ENCODE measurements around the gene BCOR. TPM values are rescaled to one million over a fixed set of nuclear protein-coding genes. Genes with fewer than 3 reads are reported as not detected.

BCOR gene
- total RNA-seq, 2 experiments from 2014 or later = 26.1 to 26.3 TPM

GRCh38 chrX:40047485-40047884 is 50.3 kb downstream of the BCOR start:
- Mint-ChIP-seq H3K36me3 (ENCODE audit: low read depth) (peaks cover 48% of the 10 kb centered on the region), H3K9me3 (no peaks in the 10 kb centered on the region), H3K27ac (no peak overlapping the region), H3K4me3 (no peak overlapping the region), H3K27me3 (no peaks in the 10 kb centered on the region), H3K4me1 (ENCODE audit: low read depth) (no peaks in the 10 kb centered on the region)
- ChIA-PET POLR2A (interaction anchor here (1.3 kb wide), 1 partner anchor 129 kb away, joined by 3 read pairs; no protein-coding TSS in a partner anchor), CTCF (no interaction called here)
- H3K4me1 ChIP-seq (ENCODE audit: insufficient read depth, low read length) = no peaks in the 10 kb centered on the region
- H3K9me3 ChIP-seq (ENCODE audit: control insufficient read depth in 1 of 2, insufficient read depth in 1 of 2, low read length in 2 of 2) = peaks cover 14 to 20% of the 10 kb centered on the region in 2 experiments
- H3K36me3 ChIP-seq (ENCODE audit: insufficient read depth, low read length) = peaks cover 36% of the 10 kb centered on the region
- H3K27me3 ChIP-seq (ENCODE audit: control insufficient read depth in 1 of 2, insufficient read depth in 2 of 2, low read length in 2 of 2) = no peaks in the 10 kb centered on the region
- no peak overlapping the region for H3K27ac ChIP-seq (ENCODE audit: low read depth in 1 of 2, low read length in 2 of 2)
- DNase-seq (no peak), ATAC-seq (ENCODE audit: poor library complexity) (no peak)
- intact Hi-C loops (cut with DNase I, micrococcal nuclease) = no loop called here
- TF ChIP-seq CTCF (IDR thresholded peaks at IDR 0.05) = no peak
- no peak overlapping the region for H3K4me3 ChIP-seq (ENCODE audit: low read length)

GRCh38 chrX:40043895-40044294 is 53.9 kb downstream of the BCOR start:
- no peaks in the 10 kb centered on the region for H3K27me3 ChIP-seq (ENCODE audit: control insufficient read depth in 1 of 2, insufficient read depth in 2 of 2, low read length in 2 of 2)
- no peak overlapping the region for H3K27ac Mint-ChIP-seq
- POLR2A ChIA-PET = no interaction called here
- no peak for TF ChIP-seq CTCF (IDR thresholded peaks at IDR 0.05)
- DNase-seq (no peak), ATAC-seq (ENCODE audit: poor library complexity) (no peak)
- peaks cover 2% of the 10 kb centered on the region for H3K36me3 ChIP-seq (ENCODE audit: insufficient read depth, low read length)
- peaks cover 17% of the 10 kb centered on the region for H3K4me1 ChIP-seq (ENCODE audit: insufficient read depth, low read length)
- H3K27me3 Mint-ChIP-seq = no peaks in the 10 kb centered on the region
- H3K27ac ChIP-seq (ENCODE audit: low read depth in 1 of 2, low read length in 2 of 2) = no peak overlapping the region
- peaks cover 12% of the 10 kb centered on the region for H3K36me3 Mint-ChIP-seq (ENCODE audit: low read depth)
- H3K4me3 Mint-ChIP-seq = no peak overlapping the region
- no peaks in the 10 kb centered on the region for H3K9me3 Mint-ChIP-seq
- no peak overlapping the region for H3K4me3 ChIP-seq (ENCODE audit: low read length)
- CTCF ChIA-PET = no interaction called here
- intact Hi-C loops (cut with DNase I, micrococcal nuclease) = no loop called here
- H3K9me3 ChIP-seq (ENCODE audit: control insufficient read depth in 1 of 2, insufficient read depth in 1 of 2, low read length in 2 of 2) = peaks cover 0 to 8% of the 10 kb centered on the region in 2 experiments
- H3K4me1 Mint-ChIP-seq (ENCODE audit: low read depth) = peaks cover 19% of the 10 kb centered on the region

GRCh38 chrX:40041915-40042314 is 55.8 kb downstream of the BCOR start:
- peaks cover 0 to 8% of the 10 kb centered on the region in 2 experiments for H3K9me3 ChIP-seq (ENCODE audit: control insufficient read depth in 1 of 2, insufficient read depth in 1 of 2, low read length in 2 of 2)
- no peaks in the 10 kb centered on the region for H3K36me3 Mint-ChIP-seq (ENCODE audit: low read depth)
- no peaks in the 10 kb centered on the region for H3K9me3 Mint-ChIP-seq
- no peak for TF ChIP-seq CTCF (IDR thresholded peaks at IDR 0.05)
- peaks cover 17% of the 10 kb centered on the region for H3K4me1 ChIP-seq (ENCODE audit: insufficient read depth, low read length)
- H3K27me3 Mint-ChIP-seq = no peaks in the 10 kb centered on the region
- intact Hi-C loops (cut with DNase I, micrococcal nuclease) = no loop called here
- H3K27ac Mint-ChIP-seq = no peak overlapping the region
- H3K36me3 ChIP-seq (ENCODE audit: insufficient read depth, low read length) = no peaks in the 10 kb centered on the region
- H3K4me3 Mint-ChIP-seq = no peak overlapping the region
- H3K4me1 Mint-ChIP-seq (ENCODE audit: low read depth) = peaks cover 19% of the 10 kb centered on the region
- ChIA-PET POLR2A (no interaction called here), CTCF (no interaction called here)
- ATAC-seq (ENCODE audit: poor library complexity) (no peak), DNase-seq (no peak)
- no peak overlapping the region for H3K27ac ChIP-seq (ENCODE audit: low read depth in 1 of 2, low read length in 2 of 2)
- no peaks in the 10 kb centered on the region for H3K27me3 ChIP-seq (ENCODE audit: control insufficient read depth in 1 of 2, insufficient read depth in 2 of 2, low read length in 2 of 2)
- no peak overlapping the region for H3K4me3 ChIP-seq (ENCODE audit: low read length)
